Measurements from ENCODE around the gene MAML1.
"Not testable (repeated sequence)": the region's sequence is repeated elsewhere in the genome, so short reads cannot be mapped to it uniquely, and the experiment has no call there.

MAML1 gene, protein sequence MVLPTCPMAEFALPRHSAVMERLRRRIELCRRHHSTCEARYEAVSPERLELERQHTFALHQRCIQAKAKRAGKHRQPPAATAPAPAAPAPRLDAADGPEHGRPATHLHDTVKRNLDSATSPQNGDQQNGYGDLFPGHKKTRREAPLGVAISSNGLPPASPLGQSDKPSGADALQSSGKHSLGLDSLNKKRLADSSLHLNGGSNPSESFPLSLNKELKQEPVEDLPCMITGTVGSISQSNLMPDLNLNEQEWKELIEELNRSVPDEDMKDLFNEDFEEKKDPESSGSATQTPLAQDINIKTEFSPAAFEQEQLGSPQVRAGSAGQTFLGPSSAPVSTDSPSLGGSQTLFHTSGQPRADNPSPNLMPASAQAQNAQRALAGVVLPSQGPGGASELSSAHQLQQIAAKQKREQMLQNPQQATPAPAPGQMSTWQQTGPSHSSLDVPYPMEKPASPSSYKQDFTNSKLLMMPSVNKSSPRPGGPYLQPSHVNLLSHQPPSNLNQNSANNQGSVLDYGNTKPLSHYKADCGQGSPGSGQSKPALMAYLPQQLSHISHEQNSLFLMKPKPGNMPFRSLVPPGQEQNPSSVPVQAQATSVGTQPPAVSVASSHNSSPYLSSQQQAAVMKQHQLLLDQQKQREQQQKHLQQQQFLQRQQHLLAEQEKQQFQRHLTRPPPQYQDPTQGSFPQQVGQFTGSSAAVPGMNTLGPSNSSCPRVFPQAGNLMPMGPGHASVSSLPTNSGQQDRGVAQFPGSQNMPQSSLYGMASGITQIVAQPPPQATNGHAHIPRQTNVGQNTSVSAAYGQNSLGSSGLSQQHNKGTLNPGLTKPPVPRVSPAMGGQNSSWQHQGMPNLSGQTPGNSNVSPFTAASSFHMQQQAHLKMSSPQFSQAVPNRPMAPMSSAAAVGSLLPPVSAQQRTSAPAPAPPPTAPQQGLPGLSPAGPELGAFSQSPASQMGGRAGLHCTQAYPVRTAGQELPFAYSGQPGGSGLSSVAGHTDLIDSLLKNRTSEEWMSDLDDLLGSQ
- total RNA-seq = 37.7 to 45.6 reads per million in 2 donors

- peak; percentile 95 to 100 (median 99) for DNase-seq
These were observed at the start of gene MAML1 for GRCh38 chr5:179732412-179732917. Gene MAML1, plus strand, starts transcription at chr5:179732822. Its CDS starts 291 bp downstream, at chr5:179733113.

DNA sequence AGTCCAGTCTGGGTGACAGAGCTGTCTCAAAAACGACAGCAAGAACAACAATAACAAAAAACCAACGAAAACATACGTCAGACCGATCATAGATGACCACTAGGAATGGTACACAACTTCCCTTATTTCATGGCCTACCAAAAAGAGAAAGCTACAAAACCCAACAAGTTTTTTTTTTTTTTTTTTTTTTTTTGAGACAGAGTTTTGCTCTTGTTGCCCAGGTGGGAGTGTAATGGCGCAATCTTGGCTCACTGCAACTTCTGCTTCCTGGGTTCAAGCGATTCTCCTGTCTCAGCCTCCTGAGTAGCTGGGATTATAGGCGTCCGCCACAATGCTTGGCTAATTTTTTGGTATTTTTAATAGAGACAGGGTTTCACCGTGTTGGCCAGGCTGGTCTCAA, 43.4 kb upstream of the MAML1 start:
- not testable (repeated sequence) for DNase-seq

- no peak for DNase-seq
These were observed 38.1 kb upstream of the MAML1 start for GRCh38 chr5:179694561-179694960.

- DNase-seq = peak in 1 of 5 experiments; percentile 51
These were observed 36.0 kb upstream of the MAML1 start for GRCh38 chr5:179696603-179697002.

DNA sequence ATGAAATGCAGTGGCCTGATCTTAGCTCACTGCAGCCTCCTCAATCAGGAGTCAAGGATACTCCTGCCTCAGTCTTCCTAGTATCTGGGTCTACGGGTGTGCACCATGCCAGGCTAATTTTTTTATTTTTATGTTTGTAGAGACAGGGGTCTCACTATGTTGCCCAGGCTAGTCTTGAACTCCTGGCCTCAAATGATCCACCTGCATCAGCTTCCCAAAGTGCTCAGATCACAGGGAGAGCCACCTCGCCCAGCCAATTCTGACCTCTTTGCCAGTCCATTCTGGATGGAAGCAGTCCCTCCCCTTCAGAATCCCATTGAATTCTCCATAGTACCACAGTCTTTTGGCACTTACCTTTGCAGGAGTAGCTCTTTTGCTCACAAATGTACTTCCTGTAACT, 35.5 kb upstream of the MAML1 start:
- DNase-seq = no peak

GRCh38 chr5:179697543-179697942, 35.1 kb upstream of the MAML1 start:
- not testable (repeated sequence) for DNase-seq

DNA sequence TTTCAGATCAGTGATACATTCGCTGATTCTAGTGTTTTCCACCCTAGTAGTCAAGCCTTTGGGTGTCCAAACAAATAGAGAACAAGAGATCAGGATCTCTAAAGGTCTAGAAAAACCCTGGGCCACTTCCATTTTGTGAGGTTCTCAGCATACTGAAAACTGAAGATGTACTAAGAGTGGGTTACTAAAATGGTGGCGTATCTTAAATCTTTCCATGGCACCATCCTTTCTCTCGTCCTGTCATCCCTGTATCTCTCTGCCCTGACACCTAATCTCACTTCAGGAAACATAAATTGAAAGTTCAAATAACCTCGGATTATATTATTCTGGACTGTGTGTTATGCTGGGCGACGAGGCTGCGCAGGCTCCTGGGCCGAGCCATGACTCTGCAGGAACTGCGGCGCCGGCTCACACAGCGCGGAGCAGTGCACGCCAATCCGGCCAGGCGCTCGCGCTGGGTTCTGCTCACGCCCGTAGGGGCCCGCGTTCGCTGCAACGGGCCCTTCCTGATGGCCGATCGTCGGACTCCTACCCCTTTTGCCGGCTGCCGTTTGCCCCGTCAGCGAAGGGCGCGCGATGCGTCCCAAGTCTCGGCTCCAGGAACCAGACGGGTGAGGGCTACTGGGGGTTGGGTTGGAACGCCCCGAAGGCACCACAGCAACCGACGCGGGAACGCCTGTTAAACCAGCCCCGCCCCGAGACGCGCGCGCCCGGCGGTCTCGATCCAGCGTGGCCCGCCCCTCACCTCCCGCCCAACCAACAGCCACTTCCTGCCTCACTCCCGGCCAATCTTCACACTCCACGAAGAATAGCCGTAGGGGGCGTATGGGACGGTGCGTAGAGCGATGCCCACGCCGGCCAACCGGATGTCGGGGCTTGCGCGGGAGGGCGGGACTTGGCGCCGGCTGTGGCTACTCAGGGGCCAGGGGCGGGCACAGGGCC, 34.4 kb upstream of the MAML1 start:
- peak; percentile 97 to 100 (median 99) for DNase-seq

GRCh38 chr5:179698935-179699615, 33.5 kb upstream of the MAML1 start, which contains the start of gene CANX:
Gene CANX, plus strand, starts transcription at chr5:179698967. Its CDS starts 6,715 bp downstream, at chr5:179705682.
- no peak for DNase-seq

DNA sequence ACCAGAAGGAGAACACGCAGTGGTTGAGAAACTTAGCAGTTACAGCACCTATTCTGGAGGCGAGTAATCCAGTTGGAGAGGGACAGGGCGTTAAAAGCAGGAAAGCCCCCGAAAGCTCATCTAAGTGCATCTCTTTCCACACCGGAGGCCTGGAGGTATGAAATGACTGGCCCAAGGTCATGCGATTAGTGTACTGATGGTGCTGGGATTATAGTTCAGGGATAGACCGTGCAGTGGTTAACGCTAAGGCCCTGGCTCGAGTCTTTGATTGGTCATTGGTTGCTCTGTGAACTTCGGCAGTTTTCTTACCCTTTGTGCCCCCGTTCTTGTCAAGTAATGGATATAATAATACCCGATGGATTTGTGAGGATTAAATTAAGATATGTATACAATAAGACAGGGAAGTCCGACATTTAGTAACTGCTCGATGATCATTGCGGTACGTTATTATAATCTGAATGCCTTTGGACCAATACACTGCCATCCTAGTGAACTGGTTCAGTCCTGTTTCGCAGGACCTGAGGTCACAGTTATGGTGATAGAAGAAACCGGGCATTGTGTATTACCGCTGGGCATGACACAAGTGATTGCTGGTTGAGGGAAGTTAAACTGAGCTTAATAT, 32.9 kb upstream of the MAML1 start:
- peak in 3 of 5 experiments; percentile 16 to 73 (median 29) for DNase-seq

DNA sequence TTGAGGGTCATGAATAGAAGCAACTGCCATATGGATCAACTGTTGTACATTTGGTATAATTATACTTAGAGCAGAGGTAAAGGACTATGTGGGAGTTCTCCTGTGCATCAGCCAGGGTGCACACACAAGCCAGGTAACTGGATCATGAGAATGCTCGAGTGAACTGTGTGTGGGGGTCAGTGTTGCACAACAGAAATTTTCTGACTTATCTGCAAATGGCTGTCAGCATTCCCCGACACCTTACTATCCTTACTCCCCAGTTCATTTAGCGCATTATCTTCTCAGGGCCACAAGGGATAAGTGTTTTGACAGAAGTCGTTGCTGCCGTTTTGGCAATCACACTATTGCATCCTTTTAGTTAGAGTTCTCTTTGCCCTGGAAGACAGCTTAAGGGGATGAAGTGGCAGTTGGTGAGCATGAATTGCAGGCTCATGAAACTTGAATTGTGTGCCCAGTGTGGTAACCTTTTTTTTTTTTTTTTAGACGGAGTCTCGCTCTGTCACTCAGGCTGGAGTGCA, 32.2 kb upstream of the MAML1 start:
- DNase-seq = peak in 1 of 5 experiments; percentile 30

- no peak for DNase-seq
These were observed 16.3 kb upstream of the MAML1 start for GRCh38 chr5:179716286-179716685.

- DNase-seq = no peak
These were observed 12.4 kb upstream of the MAML1 start for GRCh38 chr5:179720222-179720621.

DNA sequence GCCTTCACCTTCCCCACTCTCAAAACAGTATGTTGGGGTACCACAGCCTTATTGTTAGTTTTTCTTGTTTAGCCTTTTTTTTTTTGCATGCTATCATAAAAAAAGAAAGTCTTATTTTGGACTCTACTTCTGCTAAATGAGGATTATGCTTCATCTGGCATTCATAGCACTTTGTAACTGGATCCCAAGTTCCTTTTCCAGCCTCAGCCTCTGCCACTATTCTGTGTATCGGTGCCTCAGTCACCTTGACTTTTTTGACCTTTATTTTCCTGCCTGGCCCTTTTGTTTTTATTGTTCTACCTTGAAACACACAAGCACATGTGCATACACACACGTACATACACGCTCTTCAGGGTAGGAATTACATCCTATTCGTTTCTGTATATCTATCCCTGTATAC, 8.5 kb upstream of the MAML1 start:
- DNase-seq = no peak

DNA sequence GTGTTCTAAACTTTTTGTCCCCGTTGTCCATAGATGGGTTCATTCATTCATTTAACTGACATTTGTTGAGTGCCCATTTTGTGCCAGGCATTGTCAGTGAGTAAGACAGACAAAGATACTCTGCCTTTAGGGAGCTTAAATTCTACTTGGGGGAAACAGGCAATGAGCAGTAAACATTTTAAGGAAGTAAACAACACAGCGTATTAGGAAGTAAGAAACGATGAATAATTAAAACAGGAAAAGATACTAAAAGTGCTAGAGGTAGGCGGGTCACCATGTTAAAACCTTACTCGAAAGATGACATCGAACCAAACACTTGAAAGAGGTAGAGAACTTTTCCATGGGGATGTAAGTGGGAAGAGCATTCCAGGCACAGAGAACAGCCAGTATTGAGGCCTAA, 5.5 kb upstream of the MAML1 start:
- no peak for DNase-seq

DNA sequence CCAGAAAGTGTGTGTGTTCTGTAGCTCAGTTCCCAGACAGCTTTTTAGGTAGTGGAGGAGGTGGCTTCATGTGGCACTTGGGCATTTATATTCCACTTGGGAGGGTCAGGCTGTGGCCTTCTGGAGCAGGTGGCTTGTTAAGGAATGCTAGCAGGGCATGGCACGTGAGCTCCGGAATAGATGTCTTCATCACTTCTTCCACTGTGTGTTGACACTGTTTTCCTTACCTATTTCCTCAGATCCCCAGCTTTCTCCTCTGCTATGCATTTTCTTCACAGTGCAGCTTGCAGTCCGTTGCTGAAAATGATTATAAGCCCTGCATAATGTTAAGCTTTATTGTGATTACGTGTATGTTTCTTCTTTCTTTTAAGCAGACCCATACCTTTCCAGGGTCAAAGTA, 3.3 kb upstream of the MAML1 start:
- no peak for DNase-seq

- DNase-seq = no peak
These were observed 2.9 kb upstream of the MAML1 start for GRCh38 chr5:179729727-179730126.

DNA sequence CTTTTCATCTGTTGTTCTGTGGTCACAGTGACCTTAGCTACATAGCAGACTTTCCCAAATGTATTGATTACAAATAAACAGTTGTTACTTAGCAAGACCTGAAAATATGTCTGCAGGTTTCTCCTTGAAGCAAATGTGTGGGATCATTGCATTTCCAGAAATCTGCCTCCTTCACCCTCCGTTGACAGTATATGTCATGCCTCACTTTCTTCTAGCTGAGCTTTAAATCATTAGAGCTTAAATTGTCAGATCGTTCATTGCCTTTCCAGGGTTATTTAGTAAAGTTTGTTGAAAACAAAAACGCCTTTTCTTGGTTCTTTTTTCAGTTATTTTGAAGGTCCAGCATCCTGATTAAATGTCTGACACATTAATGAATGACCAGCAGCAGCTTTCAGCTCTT, 2.3 kb upstream of the MAML1 start:
- no peak for DNase-seq

DNA sequence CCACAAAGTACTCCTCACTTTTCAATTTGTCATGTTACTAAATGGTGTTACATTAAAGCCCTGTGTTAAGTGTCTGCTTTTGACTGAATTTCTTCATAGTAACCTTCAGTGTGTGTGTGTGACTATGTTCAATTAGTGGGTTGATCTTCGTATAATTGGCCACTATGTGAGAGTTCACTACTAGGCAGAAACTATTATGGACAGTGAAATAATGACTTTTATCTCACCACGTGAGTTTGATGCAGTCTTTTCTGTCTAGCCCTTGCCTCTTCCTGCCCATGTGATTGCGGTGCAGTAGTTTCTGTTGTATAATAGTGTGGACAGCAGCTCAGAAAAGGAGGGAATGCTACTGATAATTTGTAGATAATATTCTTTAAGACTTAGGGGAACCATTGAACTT, 1.8 kb upstream of the MAML1 start:
- DNase-seq = no peak

GRCh38 chr5:179731791-179732411, 721 bp upstream of the MAML1 start:
- peak in 2 of 5 experiments; percentile 2 to 63 for DNase-seq
